NCI-H524 (cell line): Measurements from ENCODE around the gene MTF2.

Source experiments
- DNase-seq, 2 experiments: peaks; one replicate each; lab custom pipeline; 2025; lab: John Stamatoyannopoulos, UW

MTF2 gene

GRCh38 chr1:93082313-93082712 is 3.2 kb downstream of the MTF2 start:
- DNase-seq = no peak

- no peak for DNase-seq
These were observed 4.9 kb downstream of the MTF2 start for GRCh38 chr1:93083979-93084378.

- no peak for DNase-seq
These were observed 8.4 kb downstream of the MTF2 start for GRCh38 chr1:93087532-93087931.

- no peak for DNase-seq
These were observed 14.4 kb downstream of the MTF2 start for GRCh38 chr1:93093332-93094006.

- DNase-seq = no peak
These were observed 16.9 kb downstream of the MTF2 start for GRCh38 chr1:93095804-93096585.

- DNase-seq = no peak
These were observed 23.1 kb downstream of the MTF2 start for GRCh38 chr1:93102142-93102541.

GRCh38 chr1:93106226-93106625 is 27.1 kb downstream of the MTF2 start:
- no peak for DNase-seq

- no peak for DNase-seq
These were observed 28.3 kb downstream of the MTF2 start for GRCh38 chr1:93107395-93107794.

GRCh38 chr1:93108335-93108734 is 29.3 kb downstream of the MTF2 start:
- no peak for DNase-seq

- no peak for DNase-seq
These were observed 30.5 kb downstream of the MTF2 start for GRCh38 chr1:93109578-93109977.

- no peak for DNase-seq
These were observed 32.0 kb downstream of the MTF2 start for GRCh38 chr1:93111065-93111464.

- DNase-seq = no peak
These were observed 32.5 kb downstream of the MTF2 start for GRCh38 chr1:93111561-93111960.

GRCh38 chr1:93113127-93113526 is 34.0 kb downstream of the MTF2 start:
- no peak for DNase-seq

GRCh38 chr1:93114391-93114790 is 35.3 kb downstream of the MTF2 start:
- no peak for DNase-seq

GRCh38 chr1:93120614-93121013 is 41.5 kb downstream of the MTF2 start:
- no peak for DNase-seq

- DNase-seq = no peak
These were observed 44.2 kb downstream of the MTF2 start for GRCh38 chr1:93123201-93123783.

GRCh38 chr1:93124556-93125355 is 45.7 kb downstream of the MTF2 start:
- DNase-seq = no peak

- no peak for DNase-seq
These were observed 50.5 kb downstream of the MTF2 start for GRCh38 chr1:93129507-93130099.

- no peak for DNase-seq
These were observed 53.6 kb downstream of the MTF2 start for GRCh38 chr1:93132638-93133037.

- no peak for DNase-seq
These were observed 57.4 kb downstream of the MTF2 start for GRCh38 chr1:93136445-93136844.

- DNase-seq = no peak
These were observed 58.7 kb downstream of the MTF2 start for GRCh38 chr1:93137604-93138292.
